ENCODE measurements around the gene MYOCD.

DNA sequence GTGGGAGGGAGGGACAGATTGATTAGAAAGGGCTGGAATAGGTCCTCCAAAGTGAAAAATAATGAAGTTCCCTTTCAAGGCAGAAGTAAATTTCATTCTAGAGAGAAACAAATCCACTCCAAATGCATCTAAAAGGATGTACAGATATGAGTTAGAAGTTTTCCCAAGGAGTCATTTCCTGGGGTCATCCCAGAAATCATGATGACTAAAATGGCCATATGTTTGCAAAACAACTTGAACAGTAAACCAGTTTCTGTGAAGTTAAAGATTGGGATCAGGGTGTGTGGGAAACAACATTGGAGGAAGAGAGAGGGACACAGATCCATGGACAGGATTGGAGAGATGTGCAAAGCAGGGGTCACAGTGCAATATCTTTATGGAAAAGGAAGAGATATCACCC lies 91.1 kb downstream of the MYOCD start:
- TF ChIP-seq NFE2L1 (CRISPR knock-in tag; IDR thresholded peaks at IDR 0.05) (no peak), CREB1 (CRISPR knock-in tag; IDR thresholded peaks at IDR 0.05) (no peak), RORB (CRISPR knock-in tag; IDR thresholded peaks at IDR 0.05) (no peak)
- TF ChIP-seq, protein P1, sequence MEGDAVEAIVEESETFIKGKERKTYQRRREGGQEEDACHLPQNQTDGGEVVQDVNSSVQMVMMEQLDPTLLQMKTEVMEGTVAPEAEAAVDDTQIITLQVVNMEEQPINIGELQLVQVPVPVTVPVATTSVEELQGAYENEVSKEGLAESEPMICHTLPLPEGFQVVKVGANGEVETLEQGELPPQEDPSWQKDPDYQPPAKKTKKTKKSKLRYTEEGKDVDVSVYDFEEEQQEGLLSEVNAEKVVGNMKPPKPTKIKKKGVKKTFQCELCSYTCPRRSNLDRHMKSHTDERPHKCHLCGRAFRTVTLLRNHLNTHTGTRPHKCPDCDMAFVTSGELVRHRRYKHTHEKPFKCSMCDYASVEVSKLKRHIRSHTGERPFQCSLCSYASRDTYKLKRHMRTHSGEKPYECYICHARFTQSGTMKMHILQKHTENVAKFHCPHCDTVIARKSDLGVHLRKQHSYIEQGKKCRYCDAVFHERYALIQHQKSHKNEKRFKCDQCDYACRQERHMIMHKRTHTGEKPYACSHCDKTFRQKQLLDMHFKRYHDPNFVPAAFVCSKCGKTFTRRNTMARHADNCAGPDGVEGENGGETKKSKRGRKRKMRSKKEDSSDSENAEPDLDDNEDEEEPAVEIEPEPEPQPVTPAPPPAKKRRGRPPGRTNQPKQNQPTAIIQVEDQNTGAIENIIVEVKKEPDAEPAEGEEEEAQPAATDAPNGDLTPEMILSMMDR (IDR thresholded peaks at IDR 0.05) = no peak
- TF ChIP-seq, protein P2, sequence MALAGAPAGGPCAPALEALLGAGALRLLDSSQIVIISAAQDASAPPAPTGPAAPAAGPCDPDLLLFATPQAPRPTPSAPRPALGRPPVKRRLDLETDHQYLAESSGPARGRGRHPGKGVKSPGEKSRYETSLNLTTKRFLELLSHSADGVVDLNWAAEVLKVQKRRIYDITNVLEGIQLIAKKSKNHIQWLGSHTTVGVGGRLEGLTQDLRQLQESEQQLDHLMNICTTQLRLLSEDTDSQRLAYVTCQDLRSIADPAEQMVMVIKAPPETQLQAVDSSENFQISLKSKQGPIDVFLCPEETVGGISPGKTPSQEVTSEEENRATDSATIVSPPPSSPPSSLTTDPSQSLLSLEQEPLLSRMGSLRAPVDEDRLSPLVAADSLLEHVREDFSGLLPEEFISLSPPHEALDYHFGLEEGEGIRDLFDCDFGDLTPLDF (CRISPR knock-in tag; IDR thresholded peaks at IDR 0.05) = no peak
- TF ChIP-seq, protein P3, sequence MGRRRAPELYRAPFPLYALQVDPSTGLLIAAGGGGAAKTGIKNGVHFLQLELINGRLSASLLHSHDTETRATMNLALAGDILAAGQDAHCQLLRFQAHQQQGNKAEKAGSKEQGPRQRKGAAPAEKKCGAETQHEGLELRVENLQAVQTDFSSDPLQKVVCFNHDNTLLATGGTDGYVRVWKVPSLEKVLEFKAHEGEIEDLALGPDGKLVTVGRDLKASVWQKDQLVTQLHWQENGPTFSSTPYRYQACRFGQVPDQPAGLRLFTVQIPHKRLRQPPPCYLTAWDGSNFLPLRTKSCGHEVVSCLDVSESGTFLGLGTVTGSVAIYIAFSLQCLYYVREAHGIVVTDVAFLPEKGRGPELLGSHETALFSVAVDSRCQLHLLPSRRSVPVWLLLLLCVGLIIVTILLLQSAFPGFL (CRISPR knock-in tag; IDR thresholded peaks at IDR 0.05; ENCODE audit: borderline replicate concordance) = no peak
- TF ChIP-seq, protein P4, sequence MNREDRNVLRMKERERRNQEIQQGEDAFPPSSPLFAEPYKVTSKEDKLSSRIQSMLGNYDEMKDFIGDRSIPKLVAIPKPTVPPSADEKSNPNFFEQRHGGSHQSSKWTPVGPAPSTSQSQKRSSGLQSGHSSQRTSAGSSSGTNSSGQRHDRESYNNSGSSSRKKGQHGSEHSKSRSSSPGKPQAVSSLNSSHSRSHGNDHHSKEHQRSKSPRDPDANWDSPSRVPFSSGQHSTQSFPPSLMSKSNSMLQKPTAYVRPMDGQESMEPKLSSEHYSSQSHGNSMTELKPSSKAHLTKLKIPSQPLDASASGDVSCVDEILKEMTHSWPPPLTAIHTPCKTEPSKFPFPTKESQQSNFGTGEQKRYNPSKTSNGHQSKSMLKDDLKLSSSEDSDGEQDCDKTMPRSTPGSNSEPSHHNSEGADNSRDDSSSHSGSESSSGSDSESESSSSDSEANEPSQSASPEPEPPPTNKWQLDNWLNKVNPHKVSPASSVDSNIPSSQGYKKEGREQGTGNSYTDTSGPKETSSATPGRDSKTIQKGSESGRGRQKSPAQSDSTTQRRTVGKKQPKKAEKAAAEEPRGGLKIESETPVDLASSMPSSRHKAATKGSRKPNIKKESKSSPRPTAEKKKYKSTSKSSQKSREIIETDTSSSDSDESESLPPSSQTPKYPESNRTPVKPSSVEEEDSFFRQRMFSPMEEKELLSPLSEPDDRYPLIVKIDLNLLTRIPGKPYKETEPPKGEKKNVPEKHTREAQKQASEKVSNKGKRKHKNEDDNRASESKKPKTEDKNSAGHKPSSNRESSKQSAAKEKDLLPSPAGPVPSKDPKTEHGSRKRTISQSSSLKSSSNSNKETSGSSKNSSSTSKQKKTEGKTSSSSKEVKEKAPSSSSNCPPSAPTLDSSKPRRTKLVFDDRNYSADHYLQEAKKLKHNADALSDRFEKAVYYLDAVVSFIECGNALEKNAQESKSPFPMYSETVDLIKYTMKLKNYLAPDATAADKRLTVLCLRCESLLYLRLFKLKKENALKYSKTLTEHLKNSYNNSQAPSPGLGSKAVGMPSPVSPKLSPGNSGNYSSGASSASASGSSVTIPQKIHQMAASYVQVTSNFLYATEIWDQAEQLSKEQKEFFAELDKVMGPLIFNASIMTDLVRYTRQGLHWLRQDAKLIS (CRISPR knock-in tag; IDR thresholded peaks at IDR 0.05; ENCODE audit: borderline replicate concordance) = no peak
